Activated CD4-positive, alpha-beta T cell treated with anti-CD3 and anti-CD28 coated beads for 24 hours (primary cell): Measurements from ENCODE around the gene POLK.
A peak's percentile ranks its signal among the peaks of the same experiment; 100 is the strongest.
"Not testable (repeated sequence)": the region's sequence is repeated elsewhere in the genome, so short reads cannot be mapped to it uniquely, and the experiment has no call there.

ENCODE experiments used
- DNase-seq, 2 donors: peaks; one replicate each; pipeline ENCODE4 v3.0.0-alpha.2; 2020; ENCODE audit warnings: low read depth in 2 of 2

Gene POLK

GRCh38 chr5:75550597-75550996, 38.9 kb downstream of the POLK start:
- DNase-seq = no peak

- DNase-seq = no peak
These were observed 39.8 kb downstream of the POLK start for GRCh38 chr5:75551471-75551870.

DNA sequence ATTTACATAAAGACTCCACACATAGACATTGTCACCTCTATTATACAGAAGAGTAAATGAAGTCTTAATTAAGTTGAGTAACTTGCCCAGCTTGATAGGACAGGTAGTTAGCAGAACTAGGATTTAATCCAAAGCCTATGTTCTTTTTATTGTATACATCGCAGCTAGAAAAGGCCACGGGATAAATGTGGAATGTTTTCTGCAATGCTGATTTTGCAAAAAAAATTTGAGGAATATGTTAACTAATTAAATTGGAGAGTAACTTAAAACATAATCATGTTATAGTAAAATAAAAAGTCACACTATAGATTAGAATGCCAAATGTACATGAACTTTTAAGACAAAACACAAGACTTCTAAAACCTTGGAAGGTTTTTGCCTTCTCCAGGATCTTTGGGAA, 41.1 kb downstream of the POLK start:
- DNase-seq = no peak

DNA sequence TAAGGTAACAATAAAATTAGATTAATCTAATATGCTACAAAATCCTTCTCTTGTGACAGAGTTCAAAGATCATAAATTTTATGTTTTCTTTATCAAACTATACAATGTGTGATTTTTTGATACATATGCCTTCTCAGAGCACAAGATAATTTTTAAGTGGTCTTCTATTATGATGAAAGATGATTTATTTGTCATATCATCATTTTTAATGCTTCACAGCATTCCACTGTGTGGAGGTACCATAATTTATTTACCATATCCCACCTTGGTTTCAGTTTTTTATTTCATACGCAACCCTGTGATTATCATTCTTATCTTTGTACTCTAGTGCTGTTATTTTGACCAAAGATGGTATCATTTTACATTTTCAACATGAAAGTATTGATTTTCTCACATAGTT, 41.7 kb downstream of the POLK start:
- DNase-seq = no peak

GRCh38 chr5:75558221-75558620, 46.5 kb downstream of the POLK start:
- DNase-seq = no peak

- no peak for DNase-seq
These were observed 47.4 kb downstream of the POLK start for GRCh38 chr5:75558981-75559632.

DNA sequence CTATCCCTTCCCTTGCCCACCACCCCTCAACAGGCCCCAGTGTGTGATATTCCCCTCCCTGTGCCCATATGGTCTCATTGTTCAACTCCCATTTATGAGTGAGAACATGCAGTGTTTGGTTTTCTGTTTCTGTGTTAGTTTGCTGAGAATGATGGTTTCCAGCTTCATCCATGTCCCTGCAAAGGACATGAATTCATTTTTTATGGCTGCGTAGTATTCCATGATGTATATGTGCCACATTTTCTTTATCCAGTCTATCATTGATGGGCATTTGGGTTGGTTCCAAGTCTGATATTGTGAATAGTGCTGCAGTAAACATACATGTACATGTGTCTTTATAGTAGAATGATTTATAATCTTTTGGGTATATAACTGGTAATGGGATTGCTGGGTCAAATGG, 49.0 kb downstream of the POLK start:
- not testable (repeated sequence) for DNase-seq

DNA sequence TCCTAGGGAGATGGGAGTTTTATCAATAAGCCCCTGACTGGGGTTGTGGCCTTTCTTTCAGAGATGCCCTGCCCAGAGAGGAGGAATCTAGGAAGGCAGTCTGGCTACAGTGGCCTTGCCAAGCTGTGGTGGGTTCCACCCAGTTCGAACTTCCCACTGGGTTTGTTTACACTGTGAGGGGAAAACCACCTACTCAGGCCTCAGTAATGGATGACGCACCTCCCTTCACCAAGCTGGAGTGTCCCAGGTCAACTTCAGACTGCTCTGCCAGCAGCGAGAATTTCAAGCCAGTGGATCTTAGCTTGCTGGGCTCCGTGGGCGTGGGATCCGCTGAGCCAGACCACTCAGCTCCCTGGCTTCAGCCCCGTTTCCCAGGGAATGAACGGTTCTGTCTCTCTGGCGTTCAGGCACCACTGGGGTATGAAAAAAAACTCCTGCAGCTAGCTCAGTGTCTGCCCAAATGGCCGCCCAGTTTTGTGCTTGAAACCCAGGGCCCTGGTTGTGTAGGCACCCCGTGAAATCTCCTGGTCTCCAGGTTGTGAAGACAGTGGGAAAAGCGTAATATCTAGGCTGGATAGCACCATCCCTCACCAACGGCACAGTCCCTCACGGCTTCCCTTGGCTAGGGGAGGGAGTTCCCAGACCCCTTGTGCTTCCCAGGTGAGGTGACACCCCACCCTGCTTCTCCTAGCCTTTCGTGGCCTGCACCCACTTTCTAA, 54.5 kb downstream of the POLK start:
- DNase-seq = not testable (repeated sequence)

DNA sequence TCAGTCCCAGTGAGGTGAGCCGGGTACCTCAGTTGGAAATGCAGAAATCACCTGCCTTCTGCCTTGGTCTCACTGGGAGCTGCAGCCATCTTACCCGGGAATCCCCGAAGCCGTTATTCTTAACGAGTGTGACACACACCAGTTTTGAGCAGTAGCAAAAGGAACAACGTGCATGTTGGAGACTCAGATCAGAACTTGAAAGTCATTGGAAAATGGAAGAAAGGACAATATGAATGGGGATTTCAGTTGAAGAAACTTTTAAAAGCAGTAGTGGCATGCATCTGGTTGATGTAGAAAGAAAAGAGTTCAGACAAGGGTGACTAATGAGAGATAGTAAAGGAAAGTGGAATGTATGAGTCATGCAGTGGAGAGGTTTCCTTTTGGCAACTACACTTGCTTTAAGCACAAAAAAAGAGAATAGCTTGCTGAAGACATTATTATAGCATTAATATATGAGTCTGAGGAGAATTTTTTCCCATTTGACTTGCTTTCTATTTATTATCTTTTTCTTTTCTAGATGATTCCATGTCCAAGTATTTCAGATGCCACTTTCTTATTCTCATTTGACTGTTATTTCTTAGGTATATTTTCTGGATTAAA, 55.1 kb downstream of the POLK start:
- peak; percentile 25 to 35 for DNase-seq

DNA sequence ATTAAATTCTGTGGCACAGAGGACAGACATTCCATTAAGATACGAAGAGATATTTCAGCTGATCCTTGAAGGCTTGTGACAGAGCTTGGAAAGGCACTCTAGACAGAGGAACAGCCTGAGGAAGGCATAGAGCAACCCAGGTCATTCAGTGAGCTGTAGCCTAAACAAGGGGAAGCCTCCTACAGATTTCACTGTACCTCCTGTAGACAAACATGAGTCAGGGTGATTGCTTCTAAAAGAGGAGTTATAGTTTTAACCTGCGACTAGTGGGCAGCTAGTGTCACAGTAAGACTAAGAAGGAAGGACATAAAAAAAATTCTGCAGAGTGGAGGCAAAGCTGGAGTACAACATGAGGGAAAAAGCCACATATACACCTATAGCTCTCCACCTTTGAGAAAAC, 56.0 kb downstream of the POLK start:
- no peak for DNase-seq

DNA sequence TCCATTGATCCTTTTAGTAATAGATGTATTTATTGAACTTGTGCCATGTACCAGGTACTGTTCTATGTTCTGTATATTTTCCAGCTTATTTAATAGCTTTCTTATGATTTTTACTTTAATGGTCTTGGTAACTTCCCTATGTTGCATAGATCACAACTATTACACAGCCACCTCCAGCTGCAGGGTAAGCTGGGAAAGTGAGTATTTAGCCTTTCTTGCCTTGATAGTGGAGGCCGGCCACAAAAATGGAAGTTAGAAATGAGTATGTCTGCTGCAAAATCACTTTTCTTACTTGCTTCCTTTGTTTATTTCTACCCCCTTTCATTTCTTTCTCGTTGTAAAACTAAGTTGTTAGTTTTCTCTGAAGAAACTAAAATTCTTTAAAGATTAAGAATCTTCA, 56.5 kb downstream of the POLK start:
- DNase-seq = no peak

DNA sequence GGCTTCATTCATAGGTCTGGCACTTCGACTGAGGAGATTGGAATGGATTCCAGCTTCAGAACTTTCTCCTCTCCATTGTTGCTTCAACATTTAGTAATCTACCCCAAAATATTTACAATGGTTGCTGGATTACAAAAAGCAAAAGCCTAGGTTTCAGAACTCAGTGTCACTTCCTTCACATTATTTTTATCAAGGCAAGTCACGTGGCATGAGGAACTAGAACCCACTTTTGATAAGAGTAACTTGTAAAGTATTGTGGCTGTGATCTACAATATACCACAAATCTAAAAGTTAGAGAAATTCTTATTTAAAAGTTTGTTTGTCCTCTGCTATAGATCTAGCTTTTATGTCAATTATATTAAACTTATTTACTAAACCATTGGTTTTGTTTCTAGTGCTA, 59.9 kb downstream of the POLK start:
- no peak for DNase-seq

DNA sequence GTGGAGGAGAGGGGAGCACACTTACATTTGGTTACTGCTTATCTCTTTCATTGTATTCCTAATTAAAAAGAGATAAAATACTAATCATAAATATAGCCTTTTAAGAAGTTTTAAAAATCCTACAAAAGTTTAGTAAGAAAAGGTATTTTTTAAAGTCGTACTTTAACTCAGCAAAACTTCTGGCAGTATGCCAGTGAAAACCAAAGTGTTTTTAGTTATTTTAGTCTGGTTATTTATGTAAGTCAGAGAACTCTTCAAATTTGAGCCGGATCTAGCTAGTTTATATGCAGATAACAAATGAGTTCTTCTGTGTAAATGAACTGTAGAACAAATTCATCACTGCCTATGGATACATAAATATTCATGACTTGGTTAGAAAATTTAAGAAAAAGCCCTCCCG, 63.1 kb downstream of the POLK start:
- no peak for DNase-seq

GRCh38 chr5:75578280-75578679, 66.6 kb downstream of the POLK start:
- not testable (repeated sequence) for DNase-seq

GRCh38 chr5:75584641-75585040, 73.0 kb downstream of the POLK start:
- DNase-seq = no peak

GRCh38 chr5:75588666-75589065, 77.0 kb downstream of the POLK start:
- no peak for DNase-seq

GRCh38 chr5:75600535-75600934, 88.8 kb downstream of the POLK start:
- no peak for DNase-seq

DNA sequence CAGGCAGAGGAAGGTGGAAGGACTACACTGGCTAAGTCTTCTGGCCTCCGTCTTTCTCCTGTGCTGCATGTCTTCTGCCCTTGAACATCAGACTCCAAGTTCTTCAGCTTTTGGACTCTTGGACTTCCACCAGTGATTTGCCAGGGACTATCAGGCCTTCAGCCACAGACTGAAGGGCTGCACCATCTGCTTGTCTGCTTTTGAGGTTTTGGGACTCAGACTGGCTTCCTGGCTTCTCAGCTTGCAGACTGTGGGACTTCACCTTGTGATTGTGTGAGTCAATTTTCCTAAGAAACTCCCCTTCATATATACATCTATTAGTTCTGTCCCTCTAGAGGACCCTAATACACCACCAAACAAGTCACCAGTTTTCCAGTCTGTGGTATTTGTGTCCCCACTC, 89.9 kb downstream of the POLK start:
- no peak for DNase-seq

GRCh38 chr5:75601996-75602395, 90.3 kb downstream of the POLK start:
- no peak for DNase-seq

DNA sequence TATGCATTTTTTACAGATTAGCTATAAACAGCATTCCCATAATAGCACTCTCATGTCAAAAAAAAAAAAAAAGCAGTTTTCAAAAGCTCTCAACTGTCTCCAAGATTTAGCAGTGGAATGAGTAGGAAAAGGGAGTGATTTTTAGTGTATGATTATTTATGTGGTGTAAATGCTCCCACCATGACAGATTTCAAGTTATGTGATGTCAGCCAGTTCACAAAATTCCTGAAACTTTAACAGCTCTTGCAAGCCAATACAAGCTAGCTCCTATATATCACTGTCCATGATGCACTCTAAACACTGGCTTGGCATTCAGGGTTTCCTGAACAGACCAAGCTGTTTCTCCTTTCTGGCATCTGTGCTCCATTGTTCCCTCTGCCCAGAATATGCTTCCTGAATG, 91.7 kb downstream of the POLK start:
- DNase-seq = no peak

- no peak for DNase-seq
These were observed 92.1 kb downstream of the POLK start for GRCh38 chr5:75603821-75604220.

GRCh38 chr5:75607341-75607740, 95.7 kb downstream of the POLK start:
- DNase-seq = not testable (repeated sequence)

DNA sequence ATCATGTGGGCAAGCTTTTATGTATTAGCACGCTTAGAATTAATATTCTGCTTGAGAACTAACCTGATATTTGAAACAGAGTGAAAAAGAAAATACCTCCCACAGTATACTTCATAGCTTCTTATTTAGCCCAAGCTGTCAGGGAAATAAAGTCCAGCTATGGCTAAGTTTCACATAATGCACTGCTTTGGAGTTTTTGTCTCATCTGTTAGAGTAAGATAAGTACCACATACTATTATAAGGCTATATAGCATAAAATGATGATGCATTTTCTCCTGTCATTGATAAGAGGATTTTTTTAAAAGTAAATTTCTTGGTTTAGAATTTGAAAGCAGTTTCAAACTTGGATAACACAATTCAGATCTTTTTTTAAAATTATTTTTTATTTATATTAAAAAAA, 97.2 kb downstream of the POLK start:
- DNase-seq = no peak
